Limb (tissue), 2 donors: Measurements from ENCODE around the gene LCN6.

ENCODE experiments used
- DNase-seq, 2 donors: peaks; one replicate each; pipeline ENCODE4 v3.0.0-alpha.2; 2016; ENCODE audit errors: extremely low spot score in 2 of 2

LCN6 gene

GRCh38 chr9:136745389-136746154, 2.8 kb downstream of the LCN6 start:
- DNase-seq = no peak

DNA sequence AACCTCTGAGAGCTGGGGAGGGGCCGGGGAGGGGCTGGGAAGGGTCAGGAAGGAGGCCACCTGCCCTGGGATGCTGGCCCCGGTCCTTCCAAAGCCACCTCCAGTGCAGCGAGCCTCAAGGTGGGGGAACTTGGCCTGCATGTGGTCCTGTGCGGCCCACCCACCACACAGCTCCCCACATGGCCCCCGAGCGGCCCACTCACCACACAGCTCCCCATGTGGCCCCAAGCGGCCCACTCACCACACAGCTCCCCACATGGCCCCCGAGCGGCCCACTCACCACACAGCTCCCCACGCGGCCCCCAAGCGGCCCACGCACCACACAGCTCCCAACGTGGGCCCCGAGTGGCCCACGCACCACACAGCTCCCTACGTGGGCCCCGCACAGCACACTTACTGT, 3.6 kb downstream of the LCN6 start:
- DNase-seq = no peak

DNA sequence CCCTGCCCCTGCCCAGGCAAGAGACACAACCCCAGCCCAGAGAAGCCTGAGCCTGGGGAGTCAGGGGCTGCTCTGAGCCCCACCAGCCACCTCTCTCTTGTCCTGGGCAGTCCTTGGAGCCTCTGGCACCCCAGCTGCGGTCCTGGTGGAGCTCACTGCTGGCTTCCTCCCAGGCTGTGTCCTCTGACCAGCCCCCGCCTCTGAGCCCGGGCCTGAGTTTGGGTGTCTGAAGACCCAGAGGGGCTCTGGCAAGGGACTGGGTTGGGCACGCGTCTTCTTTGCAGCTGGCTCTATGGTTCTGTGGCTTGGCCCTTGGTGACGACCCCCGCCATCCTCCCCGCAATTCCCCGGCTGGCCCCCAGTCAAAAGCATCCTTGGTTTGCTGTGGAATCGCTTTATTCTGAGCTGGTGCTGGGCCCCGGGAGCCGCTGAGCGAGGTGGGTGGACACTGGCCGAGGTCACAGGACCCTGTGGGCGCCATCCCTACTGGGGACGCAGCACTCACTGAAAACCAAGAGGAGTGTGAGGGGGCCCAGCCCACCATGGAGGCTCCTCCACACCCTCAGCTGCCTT, 4.6 kb downstream of the LCN6 start:
- DNase-seq = no peak

GRCh38 chr9:136742591-136743391, 5.5 kb downstream of the LCN6 start, which contains the start of gene LCN10:
Gene LCN10 (minus strand): TSS chr9:136742940. CDS start chr9:136742903, 37 bp downstream.
- DNase-seq = no peak

DNA sequence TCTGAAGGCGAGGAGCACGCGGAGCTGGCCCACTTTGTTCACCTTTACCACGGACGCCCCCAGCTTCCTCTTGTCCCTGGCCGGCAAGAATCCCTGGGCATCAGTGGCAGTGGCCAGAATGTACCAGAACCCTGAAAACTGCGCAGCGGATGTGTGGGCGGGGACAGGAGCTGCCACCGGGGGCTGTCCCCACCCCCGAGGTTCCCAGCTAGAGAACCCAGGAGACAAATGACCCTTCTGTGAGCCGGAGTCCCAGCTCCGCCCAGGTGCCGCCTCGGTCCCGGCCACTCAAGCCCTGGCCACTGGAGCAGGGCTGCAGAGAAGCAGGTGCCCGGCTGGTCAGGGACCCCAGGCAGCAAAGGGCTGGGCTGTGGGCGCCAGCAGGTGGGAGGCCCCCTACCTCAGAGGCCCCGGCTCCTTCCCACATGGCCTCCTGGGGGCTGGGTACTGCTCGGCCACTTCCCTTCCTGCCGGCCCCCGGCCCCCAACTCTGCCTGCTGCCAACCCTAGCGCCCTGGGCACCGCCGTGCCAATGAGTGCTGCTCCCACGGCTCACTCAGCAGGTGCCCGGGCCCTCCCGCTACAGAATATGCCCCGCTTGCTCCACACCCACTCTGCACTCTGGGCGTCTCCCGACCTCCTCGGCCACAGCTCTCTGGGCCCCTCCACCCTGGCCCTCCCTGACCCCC, 6.3 kb downstream of the LCN6 start:
- DNase-seq = no peak

DNA sequence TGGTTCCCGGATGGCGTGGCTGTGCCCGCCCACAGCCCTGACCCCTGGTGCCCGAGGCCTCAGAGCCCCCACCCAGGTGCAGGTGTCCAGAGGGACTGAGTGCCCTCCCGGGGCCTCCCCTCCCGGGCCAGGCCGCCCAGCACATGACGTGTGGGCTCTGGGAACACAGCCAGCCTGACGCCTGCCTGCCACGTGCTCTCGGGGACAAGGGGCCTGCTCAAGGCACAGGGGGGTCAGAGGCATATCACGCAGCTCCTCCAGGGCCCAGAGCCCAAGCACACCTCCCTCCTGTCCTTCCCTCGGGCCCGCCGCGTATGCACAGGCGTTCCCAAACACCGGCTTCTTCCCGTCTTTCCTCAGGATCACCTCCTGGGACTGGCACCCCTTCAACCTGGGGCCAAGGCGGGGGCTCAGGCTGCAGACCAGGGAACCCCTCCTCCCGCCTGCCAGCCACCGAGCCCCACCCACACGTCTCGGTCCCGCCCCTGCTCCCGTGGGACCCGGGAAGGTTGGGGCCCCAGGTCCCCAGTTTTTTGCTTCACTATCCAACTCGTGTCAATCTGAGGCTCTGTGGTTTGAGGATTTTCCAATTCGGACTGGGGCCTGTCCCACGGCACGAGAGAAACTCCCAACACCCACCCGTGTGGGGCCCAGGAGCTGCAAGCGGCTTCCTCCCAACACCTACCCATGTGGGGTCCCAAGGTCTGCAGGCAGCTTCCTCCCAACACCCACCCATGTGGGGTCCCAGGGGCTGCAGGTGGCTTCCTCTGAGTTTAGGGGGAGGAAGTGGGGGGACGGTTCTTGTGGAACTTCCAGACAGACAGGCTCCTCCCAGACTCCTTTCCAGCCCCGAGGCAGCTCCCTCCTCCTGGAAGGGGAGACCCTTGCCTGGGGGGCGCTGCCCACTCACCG, 7.1 kb downstream of the LCN6 start:
- DNase-seq = no peak

DNA sequence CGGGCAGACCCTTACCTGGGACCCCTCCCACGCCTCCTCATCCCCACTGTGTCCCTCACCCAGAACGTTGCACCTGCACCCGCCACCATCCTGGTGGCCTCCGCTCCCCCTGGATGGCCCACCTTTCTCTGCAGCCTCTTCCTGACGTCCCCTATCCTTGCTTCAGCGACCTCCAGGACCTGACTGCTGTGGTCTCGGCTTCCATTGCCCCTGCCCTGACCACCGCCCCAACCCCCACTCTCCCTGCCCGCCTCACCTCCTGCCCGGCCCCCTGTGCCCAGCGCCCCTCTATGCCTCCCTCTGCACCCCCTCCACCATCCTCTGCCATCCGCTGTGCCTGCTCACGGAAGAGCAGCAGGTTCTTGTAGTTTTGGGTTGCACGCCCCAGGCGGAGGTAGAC, 7.8 kb downstream of the LCN6 start:
- no peak for DNase-seq

GRCh38 chr9:136740069-136740468, 8.3 kb downstream of the LCN6 start:
- no peak for DNase-seq

DNA sequence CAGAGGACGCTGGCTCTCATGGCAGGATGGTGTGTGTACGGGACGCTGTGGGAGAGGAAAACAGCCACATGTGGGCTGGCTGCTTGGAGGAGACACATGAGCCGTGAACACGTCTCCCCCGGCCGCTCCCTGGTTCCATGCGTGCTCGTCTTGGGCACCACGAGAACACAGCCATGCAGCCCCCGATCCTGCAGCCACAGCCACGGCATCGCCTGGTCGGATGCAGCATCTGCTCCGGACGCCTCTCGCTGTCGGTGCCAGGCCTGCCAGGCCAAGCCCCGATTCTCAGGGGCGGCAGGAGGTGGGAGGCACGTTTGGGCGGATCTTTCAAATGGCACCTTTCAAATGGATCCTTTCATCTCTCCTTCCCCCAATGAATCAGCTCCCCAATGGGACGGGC, 8.8 kb downstream of the LCN6 start:
- DNase-seq = no peak

- DNase-seq = no peak
These were observed 9.4 kb downstream of the LCN6 start for GRCh38 chr9:136738960-136739359.

DNA sequence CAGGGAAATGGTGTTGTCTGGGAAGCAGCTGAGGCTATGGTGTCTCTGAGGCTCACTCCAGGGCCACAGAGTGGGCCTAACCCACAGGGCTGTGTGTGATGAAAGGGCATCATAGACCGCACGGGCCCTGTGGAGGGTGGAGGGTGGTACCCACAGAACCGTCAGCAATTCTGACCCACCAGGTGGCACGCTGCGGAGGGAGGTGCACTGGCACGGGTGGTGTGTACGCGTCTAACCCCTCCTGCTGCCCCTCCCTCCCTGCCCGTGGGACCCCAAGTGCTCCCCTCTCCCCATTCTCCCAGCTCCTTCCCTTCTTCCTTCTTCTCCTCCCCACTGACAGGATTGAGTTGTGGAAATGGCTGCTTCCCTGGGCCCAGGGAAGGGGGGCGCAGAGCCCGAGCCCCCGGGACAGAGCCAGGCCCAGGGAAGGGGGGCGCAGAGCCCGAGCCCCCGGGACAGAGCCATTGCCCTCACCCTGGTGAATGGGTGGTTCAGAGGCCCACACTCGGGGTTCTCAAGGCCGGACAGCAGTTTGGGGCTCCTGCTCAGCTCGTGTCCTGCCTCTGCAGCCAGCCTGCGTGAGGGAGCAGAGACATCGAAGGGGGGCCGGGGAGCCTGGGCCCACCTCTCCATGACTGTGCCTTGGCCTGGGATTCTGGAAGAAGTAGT, 12.4 kb downstream of the LCN6 start:
- DNase-seq = no peak

- DNase-seq = no peak
These were observed 13.4 kb downstream of the LCN6 start for GRCh38 chr9:136734837-136735496.

GRCh38 chr9:136733611-136734010, 14.7 kb downstream of the LCN6 start:
- DNase-seq = no peak

- DNase-seq = no peak
These were observed 15.7 kb downstream of the LCN6 start for GRCh38 chr9:136732444-136733178.

DNA sequence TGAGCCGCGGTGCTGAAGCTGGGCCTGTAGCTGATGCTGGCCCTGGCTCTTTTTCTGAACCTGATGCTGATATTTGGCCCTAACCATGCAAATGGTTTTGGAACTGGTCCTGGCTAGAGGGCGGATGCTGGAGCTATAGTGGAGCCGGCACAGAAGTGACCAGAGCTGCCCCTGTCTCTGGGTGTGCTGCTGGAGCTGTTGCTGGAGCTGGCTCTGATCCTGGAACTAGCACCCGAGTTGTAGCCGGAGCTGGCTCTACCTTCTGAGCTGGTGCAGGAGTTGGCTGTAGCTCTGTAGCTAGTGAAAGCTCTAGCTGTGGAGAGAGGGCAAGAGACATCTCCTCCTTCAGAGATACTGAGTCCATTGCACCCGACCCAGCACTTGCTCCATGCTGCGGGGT, 18.4 kb downstream of the LCN6 start:
- no peak for DNase-seq

DNA sequence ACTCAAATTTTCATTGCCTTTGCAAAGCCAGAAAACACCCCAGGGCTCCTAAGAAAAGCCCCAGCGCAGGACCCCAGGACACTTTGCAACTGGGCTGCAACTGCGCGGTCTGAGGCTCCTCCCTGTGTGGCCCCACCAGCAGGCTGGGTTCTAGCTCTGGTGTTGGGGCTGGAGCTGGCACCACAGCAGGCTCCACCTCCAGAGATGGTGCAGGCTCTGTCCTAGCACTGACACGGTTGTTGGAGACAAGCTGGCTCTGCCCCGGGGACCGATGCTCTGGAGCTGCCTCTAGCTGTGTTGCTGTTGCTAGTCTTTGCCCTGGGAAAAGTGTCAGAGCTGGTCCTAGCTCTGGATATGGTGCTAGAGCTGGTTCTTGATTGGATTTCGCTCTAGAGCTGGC, 19.2 kb downstream of the LCN6 start:
- DNase-seq = no peak

GRCh38 chr9:136728548-136729123, 19.7 kb downstream of the LCN6 start:
- DNase-seq = no peak

DNA sequence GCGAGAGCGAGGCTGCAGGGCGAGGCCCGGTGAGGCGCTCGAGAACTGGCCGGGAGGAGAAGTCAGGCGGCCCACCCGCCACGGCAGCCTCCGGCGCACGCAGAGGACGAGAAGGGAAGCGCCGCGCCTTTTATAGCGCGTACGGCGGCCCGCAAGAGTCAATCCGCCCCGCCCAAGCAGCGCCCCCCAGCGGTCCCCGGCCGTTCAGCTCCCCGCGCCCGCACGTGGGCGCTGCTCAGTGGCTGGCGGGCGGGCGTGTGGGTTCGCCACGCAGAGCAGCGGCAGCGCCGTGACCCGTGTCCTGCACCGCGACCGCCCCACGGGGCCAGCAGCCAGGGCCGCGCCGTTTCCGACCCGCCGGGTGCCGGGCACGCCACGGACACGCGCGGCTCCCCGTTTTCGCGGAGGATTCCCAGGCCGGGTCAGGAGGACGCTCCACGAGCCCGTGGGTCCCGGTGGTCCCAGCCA, 20.2 kb downstream of the LCN6 start:
- DNase-seq = peak; percentile 82 to 95
